HepG2 (cell line): ENCODE data around the gene BLOC1S2. TPM values are rescaled to one million over a fixed set of nuclear protein-coding genes. Genes with fewer than 3 reads are reported as not detected.

Experiments
- ADNP ChIP-seq: sonication (generic); formaldehyde crosslinking; IDR thresholded peaks from 2 replicates; pipeline ENCODE4 v1.4.0; 2020; ENCODE audit warnings: missing genetic modification reagents
- ATF2 ChIP-seq: sonication (generic); formaldehyde crosslinking; IDR thresholded peaks from 2 replicates; pipeline ENCODE4 v1.4.0; 2020; ENCODE audit warnings: missing genetic modification reagents
- ATF7-NPFF ChIP-seq: sonication (generic); formaldehyde crosslinking; IDR thresholded peaks from 2 replicates; pipeline ENCODE4 v1.8.1; 2023; ENCODE audit warnings: mild to moderate bottlenecking, low read depth, missing genetic modification reagents, moderate library complexity
- FOXC1 ChIP-seq: sonication (generic); formaldehyde crosslinking; IDR thresholded peaks from 2 replicates; pipeline ENCODE4 v1.8.0; 2022; ENCODE audit warnings: mild to moderate bottlenecking, missing genetic modification reagents, borderline replicate concordance
- HBP1 ChIP-seq: IDR thresholded peaks from 2 replicates; pipeline ENCODE4 v1.6.1; 2016; ENCODE audit warnings: low read depth, control low read depth
- MEIS2 ChIP-seq: sonication (generic); formaldehyde crosslinking; IDR thresholded peaks from 2 replicates; pipeline ENCODE4 v1.9.0; 2021; ENCODE audit warnings: mild to moderate bottlenecking, missing genetic modification reagents
- MLXIP ChIP-seq: sonication (generic); formaldehyde crosslinking; IDR thresholded peaks from 2 replicates; pipeline ENCODE4 v1.9.0; 2021; ENCODE audit warnings: missing genetic modification reagents, borderline replicate concordance
- SMAD3 ChIP-seq: sonication (generic); formaldehyde crosslinking; IDR thresholded peaks from 2 replicates; pipeline ENCODE4 v1.4.0; 2020; ENCODE audit warnings: missing genetic modification reagents
- ZBTB37 ChIP-seq: sonication (generic); formaldehyde crosslinking; IDR thresholded peaks from 2 replicates; pipeline ENCODE4 v1.4.0; 2020; ENCODE audit warnings: mild to moderate bottlenecking, missing genetic modification reagents
- ZBTB43 ChIP-seq: sonication (generic); formaldehyde crosslinking; conservative IDR thresholded peaks from 2 replicates; pipeline ENCODE4 v1.4.0; 2020; ENCODE audit warnings: missing genetic modification reagents
- ZFAT ChIP-seq: sonication (generic); formaldehyde crosslinking; conservative IDR thresholded peaks from 2 replicates; pipeline ENCODE4 v1.8.1; 2023; ENCODE audit warnings: missing genetic modification reagents, inconsistent platforms
- ZFP82 ChIP-seq: sonication (generic); formaldehyde crosslinking; IDR thresholded peaks from 2 replicates; pipeline ENCODE4 v1.5.1; 2020; ENCODE audit warnings: mild to moderate bottlenecking, missing genetic modification reagents, borderline replicate concordance
- ZNF235 ChIP-seq: sonication (generic); formaldehyde crosslinking; IDR thresholded peaks from 2 replicates; pipeline ENCODE4 v1.8.1; 2023; ENCODE audit warnings: mild to moderate bottlenecking, missing genetic modification reagents, borderline replicate concordance
- ZNF256 ChIP-seq: sonication (generic); formaldehyde crosslinking; conservative IDR thresholded peaks from 2 replicates; pipeline ENCODE4 v1.4.0; 2020; ENCODE audit warnings: missing genetic modification reagents
- ZNF350 ChIP-seq: sonication (generic); formaldehyde crosslinking; IDR thresholded peaks from 2 replicates; pipeline ENCODE4 v1.4.0; 2020; ENCODE audit warnings: mild to moderate bottlenecking, low read depth, missing genetic modification reagents, borderline replicate concordance
- ZNF691 ChIP-seq: sonication (generic); formaldehyde crosslinking; IDR thresholded peaks from 2 replicates; pipeline ENCODE4 v1.4.0; 2020; ENCODE audit warnings: missing genetic modification reagents, low read depth, mild to moderate bottlenecking, borderline replicate concordance
- ZSCAN9 ChIP-seq: IDR thresholded peaks from 2 replicates; pipeline ENCODE4 v1.6.1; 2016; ENCODE audit warnings: borderline replicate concordance
- polyA plus RNA-seq, 8 experiments: library from polyadenylated mRNA; depleted of rRNA in 3 of 8; stranded (reverse) in 7 of 8; unstranded in 1 of 8; fragments of >200 nt; fragmentation: Illumina TruSeq in 4 of 8; extraction: Trizol in 4 of 8; gene quantifications; 2 replicates each; pipeline versions ENCODE4 v1.2.1 to v1.2.3, GENCODE V29; 2011 to 2016; ENCODE audit warnings: low read depth in 4 of 8, missing spikeins in 1 of 8, mixed read lengths in 1 of 8; ENCODE audit not compliant: insufficient read depth in 1 of 8
- total RNA-seq, 5 experiments: library from RNA; depleted of rRNA; stranded (reverse); fragments of >200 nt; fragmentation: Illumina TruSeq; extraction: Trizol; gene quantifications; 2 replicates each; pipeline ENCODE4 v1.2.3, GENCODE V29; 2016; ENCODE audit warnings: low read depth in 1 of 5

The BLOC1S2 gene
- total and polyA plus RNA-seq, 2 of the 13 experiments (the other 11 are each of a cell fraction or from before 2014, with no cell fraction given): 22.3 to 64.4 TPM

GRCh38 chr10:100286051-100287033 is at the start of gene BLOC1S2 (continued):
- TF ChIP-seq ZNF691 (no peak; the same call in none of the 2 replicates), ZNF350 (CRISPR knock-in tag) (peak; percentile 91), ZBTB37 (CRISPR knock-in tag) (no peak), ADNP (no peak), ZBTB43 (CRISPR knock-in tag) (no peak), HBP1 (peak; percentile 90), ATF2 (CRISPR knock-in tag) (0 out of 2 replicates have a peak, but pooled peaks have one; percentile 24), ATF7-NPFF (CRISPR knock-in tag) (peak; percentile 79), ZFAT (CRISPR knock-in tag) (no peak), MLXIP (CRISPR knock-in tag) (no peak), ZSCAN9 (CRISPR knock-in tag) (no peak), ZFP82 (CRISPR knock-in tag) (no peak), SMAD3 (0 out of 2 replicates have a peak, but pooled peaks have one; percentile 10), ZNF256 (CRISPR knock-in tag) (peak; percentile 72; the same call in 1 of the 2 replicates), FOXC1 (CRISPR knock-in tag) (peak; percentile 85; the same call in 1 of the 2 replicates), ZNF235 (CRISPR knock-in tag) (0 out of 2 replicates have a peak, but pooled peaks have one; percentile 67), MEIS2 (CRISPR knock-in tag) (no peak)
